Measurements from ENCODE around the gene GGT1.

Gene GGT1

DNA sequence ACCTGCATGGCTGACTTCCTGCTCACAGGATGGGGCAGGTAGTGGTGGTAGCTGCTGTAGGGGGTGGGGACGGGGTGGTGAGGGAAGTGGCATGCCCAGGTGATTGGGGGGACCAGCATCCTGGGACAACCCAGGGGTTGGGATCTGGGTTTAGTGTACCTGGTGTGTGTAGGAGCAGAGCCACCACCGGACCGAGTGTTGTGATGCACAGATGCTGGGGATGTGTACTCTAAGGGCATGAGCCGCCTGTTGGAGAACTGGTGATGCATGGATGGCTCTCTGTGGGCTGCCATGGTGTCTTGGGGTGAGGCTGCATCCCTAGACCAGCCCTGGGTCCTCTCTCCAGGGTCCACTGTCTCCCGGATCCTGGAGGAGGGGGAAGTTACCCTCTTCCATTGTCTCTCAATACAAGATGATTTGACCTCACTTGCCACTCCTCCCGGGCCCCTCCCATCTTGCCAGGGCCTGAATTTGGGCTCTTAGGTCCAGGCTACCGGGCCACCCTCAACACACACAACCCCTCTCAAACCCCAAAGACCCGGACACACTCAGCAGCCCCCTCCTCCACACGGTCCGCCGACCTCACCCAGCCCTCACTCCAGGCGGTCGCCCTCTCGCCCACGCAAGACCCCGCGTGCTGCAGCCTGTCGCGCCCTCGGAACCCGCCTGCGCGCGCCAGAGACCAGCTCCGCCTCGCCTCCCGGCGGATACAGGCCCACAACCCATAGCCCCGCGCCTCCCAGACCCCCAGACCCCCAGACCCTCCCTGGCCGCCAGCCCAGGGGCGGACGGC is 10.7 kb upstream of the GGT1 start (continued):
- TF ChIP-seq ZNF596 (tag by site-specific recombination; IDR thresholded peaks at IDR 0.05) = no peak
- TF ChIP-seq ZNF16 (tag by site-specific recombination; IDR thresholded peaks at IDR 0.05; ENCODE audit: low read depth) = no peak
- TF ChIP-seq, protein P1, sequence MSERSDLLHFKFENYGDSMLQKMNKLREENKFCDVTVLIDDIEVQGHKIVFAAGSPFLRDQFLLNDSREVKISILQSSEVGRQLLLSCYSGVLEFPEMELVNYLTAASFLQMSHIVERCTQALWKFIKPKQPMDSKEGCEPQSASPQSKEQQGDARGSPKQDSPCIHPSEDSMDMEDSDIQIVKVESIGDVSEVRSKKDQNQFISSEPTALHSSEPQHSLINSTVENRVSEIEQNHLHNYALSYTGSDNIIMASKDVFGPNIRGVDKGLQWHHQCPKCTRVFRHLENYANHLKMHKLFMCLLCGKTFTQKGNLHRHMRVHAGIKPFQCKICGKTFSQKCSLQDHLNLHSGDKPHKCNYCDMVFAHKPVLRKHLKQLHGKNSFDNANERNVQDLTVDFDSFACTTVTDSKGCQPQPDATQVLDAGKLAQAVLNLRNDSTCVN (tag by site-specific recombination; optimal IDR thresholded peaks at IDR 0.05) = peak; percentile 88
- no peak for TF ChIP-seq ZNF211 (tag by site-specific recombination; IDR thresholded peaks at IDR 0.05; ENCODE audit: low read depth)
- no peak for TF ChIP-seq FEZF1 (tag by site-specific recombination; IDR thresholded peaks at IDR 0.05)
- TF ChIP-seq ZSCAN30 (tag by site-specific recombination; IDR thresholded peaks at IDR 0.05) = no peak
- TF ChIP-seq ZNF785 (tag by site-specific recombination; IDR thresholded peaks at IDR 0.05) = no peak
- TF ChIP-seq, protein P2, sequence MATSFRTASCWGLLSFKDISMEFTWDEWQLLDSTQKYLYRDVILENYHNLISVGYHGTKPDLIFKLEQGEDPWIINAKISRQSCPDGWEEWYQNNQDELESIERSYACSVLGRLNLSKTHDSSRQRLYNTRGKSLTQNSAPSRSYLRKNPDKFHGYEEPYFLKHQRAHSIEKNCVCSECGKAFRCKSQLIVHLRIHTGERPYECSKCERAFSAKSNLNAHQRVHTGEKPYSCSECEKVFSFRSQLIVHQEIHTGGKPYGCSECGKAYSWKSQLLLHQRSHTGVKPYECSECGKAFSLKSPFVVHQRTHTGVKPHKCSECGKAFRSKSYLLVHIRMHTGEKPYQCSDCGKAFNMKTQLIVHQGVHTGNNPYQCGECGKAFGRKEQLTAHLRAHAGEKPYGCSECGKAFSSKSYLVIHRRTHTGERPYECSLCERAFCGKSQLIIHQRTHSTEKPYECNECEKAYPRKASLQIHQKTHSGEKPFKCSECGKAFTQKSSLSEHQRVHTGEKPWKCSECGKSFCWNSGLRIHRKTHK (tag by site-specific recombination; IDR thresholded peaks at IDR 0.05) = no peak
- TF ChIP-seq, protein P3, sequence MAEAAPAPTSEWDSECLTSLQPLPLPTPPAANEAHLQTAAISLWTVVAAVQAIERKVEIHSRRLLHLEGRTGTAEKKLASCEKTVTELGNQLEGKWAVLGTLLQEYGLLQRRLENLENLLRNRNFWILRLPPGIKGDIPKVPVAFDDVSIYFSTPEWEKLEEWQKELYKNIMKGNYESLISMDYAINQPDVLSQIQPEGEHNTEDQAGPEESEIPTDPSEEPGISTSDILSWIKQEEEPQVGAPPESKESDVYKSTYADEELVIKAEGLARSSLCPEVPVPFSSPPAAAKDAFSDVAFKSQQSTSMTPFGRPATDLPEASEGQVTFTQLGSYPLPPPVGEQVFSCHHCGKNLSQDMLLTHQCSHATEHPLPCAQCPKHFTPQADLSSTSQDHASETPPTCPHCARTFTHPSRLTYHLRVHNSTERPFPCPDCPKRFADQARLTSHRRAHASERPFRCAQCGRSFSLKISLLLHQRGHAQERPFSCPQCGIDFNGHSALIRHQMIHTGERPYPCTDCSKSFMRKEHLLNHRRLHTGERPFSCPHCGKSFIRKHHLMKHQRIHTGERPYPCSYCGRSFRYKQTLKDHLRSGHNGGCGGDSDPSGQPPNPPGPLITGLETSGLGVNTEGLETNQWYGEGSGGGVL (tag by site-specific recombination; IDR thresholded peaks at IDR 0.05) = peak; percentile 44; the same call in 1 of the 2 replicates
- TF ChIP-seq ZBTB48 (tag by site-specific recombination; IDR thresholded peaks at IDR 0.05) = peak; percentile 62; the same call in 1 of the 2 replicates
- no peak for TF ChIP-seq GLIS1 (tag by site-specific recombination; IDR thresholded peaks at IDR 0.05)
- no peak for TF ChIP-seq ZNF366 (tag by site-specific recombination; conservative IDR thresholded peaks at IDR 0.05)
- TF ChIP-seq ZNF48 (tag by site-specific recombination; IDR thresholded peaks at IDR 0.05) = no peak
- TF ChIP-seq, protein P4, sequence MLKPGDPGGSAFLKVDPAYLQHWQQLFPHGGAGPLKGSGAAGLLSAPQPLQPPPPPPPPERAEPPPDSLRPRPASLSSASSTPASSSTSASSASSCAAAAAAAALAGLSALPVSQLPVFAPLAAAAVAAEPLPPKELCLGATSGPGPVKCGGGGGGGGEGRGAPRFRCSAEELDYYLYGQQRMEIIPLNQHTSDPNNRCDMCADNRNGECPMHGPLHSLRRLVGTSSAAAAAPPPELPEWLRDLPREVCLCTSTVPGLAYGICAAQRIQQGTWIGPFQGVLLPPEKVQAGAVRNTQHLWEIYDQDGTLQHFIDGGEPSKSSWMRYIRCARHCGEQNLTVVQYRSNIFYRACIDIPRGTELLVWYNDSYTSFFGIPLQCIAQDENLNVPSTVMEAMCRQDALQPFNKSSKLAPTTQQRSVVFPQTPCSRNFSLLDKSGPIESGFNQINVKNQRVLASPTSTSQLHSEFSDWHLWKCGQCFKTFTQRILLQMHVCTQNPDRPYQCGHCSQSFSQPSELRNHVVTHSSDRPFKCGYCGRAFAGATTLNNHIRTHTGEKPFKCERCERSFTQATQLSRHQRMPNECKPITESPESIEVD (tag by site-specific recombination; IDR thresholded peaks at IDR 0.05) = no peak
- no peak for TF ChIP-seq TCF7L2 (IDR thresholded peaks at IDR 0.05; ENCODE audit: borderline replicate concordance, low read depth, low read length)
- TF ChIP-seq SP3 (tag by site-specific recombination; IDR thresholded peaks at IDR 0.05) = peak; percentile 2
- TF ChIP-seq REPIN1 (tag by site-specific recombination; IDR thresholded peaks at IDR 0.05; ENCODE audit: low read depth) = no peak
- TF ChIP-seq EGR2 (tag by site-specific recombination; IDR thresholded peaks at IDR 0.05; ENCODE audit: low read depth) = peak; percentile 94
- peak; percentile 25; the same call in 1 of the 2 replicates for TF ChIP-seq SP7 (tag by site-specific recombination; IDR thresholded peaks at IDR 0.05)
- no peak for TF ChIP-seq ZNF239 (tag by site-specific recombination; IDR thresholded peaks at IDR 0.05)
- TF ChIP-seq, protein P5, sequence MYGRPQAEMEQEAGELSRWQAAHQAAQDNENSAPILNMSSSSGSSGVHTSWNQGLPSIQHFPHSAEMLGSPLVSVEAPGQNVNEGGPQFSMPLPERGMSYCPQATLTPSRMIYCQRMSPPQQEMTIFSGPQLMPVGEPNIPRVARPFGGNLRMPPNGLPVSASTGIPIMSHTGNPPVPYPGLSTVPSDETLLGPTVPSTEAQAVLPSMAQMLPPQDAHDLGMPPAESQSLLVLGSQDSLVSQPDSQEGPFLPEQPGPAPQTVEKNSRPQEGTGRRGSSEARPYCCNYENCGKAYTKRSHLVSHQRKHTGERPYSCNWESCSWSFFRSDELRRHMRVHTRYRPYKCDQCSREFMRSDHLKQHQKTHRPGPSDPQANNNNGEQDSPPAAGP (tag by site-specific recombination; IDR thresholded peaks at IDR 0.05) = peak; percentile 77
- TF ChIP-seq, protein P6, sequence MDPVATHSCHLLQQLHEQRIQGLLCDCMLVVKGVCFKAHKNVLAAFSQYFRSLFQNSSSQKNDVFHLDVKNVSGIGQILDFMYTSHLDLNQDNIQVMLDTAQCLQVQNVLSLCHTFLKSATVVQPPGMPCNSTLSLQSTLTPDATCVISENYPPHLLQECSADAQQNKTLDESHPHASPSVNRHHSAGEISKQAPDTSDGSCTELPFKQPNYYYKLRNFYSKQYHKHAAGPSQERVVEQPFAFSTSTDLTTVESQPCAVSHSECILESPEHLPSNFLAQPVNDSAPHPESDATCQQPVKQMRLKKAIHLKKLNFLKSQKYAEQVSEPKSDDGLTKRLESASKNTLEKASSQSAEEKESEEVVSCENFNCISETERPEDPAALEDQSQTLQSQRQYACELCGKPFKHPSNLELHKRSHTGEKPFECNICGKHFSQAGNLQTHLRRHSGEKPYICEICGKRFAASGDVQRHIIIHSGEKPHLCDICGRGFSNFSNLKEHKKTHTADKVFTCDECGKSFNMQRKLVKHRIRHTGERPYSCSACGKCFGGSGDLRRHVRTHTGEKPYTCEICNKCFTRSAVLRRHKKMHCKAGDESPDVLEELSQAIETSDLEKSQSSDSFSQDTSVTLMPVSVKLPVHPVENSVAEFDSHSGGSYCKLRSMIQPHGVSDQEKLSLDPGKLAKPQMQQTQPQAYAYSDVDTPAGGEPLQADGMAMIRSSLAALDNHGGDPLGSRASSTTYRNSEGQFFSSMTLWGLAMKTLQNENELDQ (tag by site-specific recombination; IDR thresholded peaks at IDR 0.05; ENCODE audit: low read depth) = no peak
- TF ChIP-seq KLF8 (tag by site-specific recombination; IDR thresholded peaks at IDR 0.05) = peak; percentile 54; the same call in 1 of the 2 replicates
- no peak for TF ChIP-seq ZNF132 (tag by site-specific recombination; IDR thresholded peaks at IDR 0.05; ENCODE audit: borderline replicate concordance)
- TF ChIP-seq ZFP37 (tag by site-specific recombination; IDR thresholded peaks at IDR 0.05) = no peak
- TF ChIP-seq, protein P7, sequence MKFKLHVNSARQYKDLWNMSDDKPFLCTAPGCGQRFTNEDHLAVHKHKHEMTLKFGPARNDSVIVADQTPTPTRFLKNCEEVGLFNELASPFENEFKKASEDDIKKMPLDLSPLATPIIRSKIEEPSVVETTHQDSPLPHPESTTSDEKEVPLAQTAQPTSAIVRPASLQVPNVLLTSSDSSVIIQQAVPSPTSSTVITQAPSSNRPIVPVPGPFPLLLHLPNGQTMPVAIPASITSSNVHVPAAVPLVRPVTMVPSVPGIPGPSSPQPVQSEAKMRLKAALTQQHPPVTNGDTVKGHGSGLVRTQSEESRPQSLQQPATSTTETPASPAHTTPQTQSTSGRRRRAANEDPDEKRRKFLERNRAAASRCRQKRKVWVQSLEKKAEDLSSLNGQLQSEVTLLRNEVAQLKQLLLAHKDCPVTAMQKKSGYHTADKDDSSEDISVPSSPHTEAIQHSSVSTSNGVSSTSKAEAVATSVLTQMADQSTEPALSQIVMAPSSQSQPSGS (tag by site-specific recombination; IDR thresholded peaks at IDR 0.05; ENCODE audit: low read depth) = no peak
- TF ChIP-seq ZNF501 (tag by site-specific recombination; IDR thresholded peaks at IDR 0.05) = no peak
- TF ChIP-seq ZNF174 (tag by site-specific recombination; IDR thresholded peaks at IDR 0.05) = no peak
- no peak for TF ChIP-seq ZNF155 (tag by site-specific recombination; IDR thresholded peaks at IDR 0.05)
